ENCODE results near the gene PNKP. TPM values are rescaled to one million over a fixed set of nuclear protein-coding genes. Genes with fewer than 3 reads are reported as not detected.

Gene PNKP
- total and polyA plus RNA-seq, 4 donors, result 23.7 to 93.0 (median 70.8) TPM

- DNase-seq, result peak in 1 of 2 donors; percentile 82
- H3K27ac ChIP-seq (ENCODE audit: low read depth in 1 of 2, low read length in 2 of 2), result peak overlapping the region in 1 of 2 donors; percentile 84
- 0 to 1% methylated on average over 74 to 78 of the region's 78 CpGs for WGBS, 2 donors
- H3K4me1 ChIP-seq (ENCODE audit: control insufficient read depth in 1 of 2, insufficient read depth in 2 of 2, low read length in 2 of 2), result no peaks in the 10 kb centered on the region
- H3K4me3 ChIP-seq (ENCODE audit: low read length in 2 of 2), result peak overlapping the region; percentile 93 to 97
- peak; percentile 5 for ATAC-seq (ENCODE audit: low FRiP score)
- no peaks in the 10 kb centered on the region for H3K36me3 ChIP-seq (ENCODE audit: control insufficient read depth in 1 of 2, insufficient read depth in 2 of 2, low read length in 1 of 2)
- no peaks in the 10 kb centered on the region for H3K27me3 ChIP-seq (ENCODE audit: control insufficient read depth in 1 of 2, insufficient read depth in 2 of 2, low read length in 1 of 2)
- no peaks in the 10 kb centered on the region for H3K9me3 ChIP-seq (ENCODE audit: control insufficient read depth, low read length)
- intact Hi-C loops (cut with DNase I), result loop anchor here (2.0 to 5.0 kb wide), 3 partner anchors 15 to 34 kb away; partner anchors contain the start of genes MED25 (in 2 of the 2) and PNKP (in 1 of the 2)
These were observed 15.7 kb downstream of the PNKP start for GRCh38 chr19:49851456-49852259.

- peak; percentile 96 for ATAC-seq (ENCODE audit: low FRiP score)
- 1% methylated on average over 77 to 98 of the region's 98 CpGs for WGBS, 2 donors
- H3K27me3 ChIP-seq (ENCODE audit: control insufficient read depth in 1 of 2, insufficient read depth in 2 of 2, low read length in 1 of 2), result no peaks in the 10 kb centered on the region
- DNase-seq, result peak; percentile 94 to 97
- H3K27ac ChIP-seq (ENCODE audit: low read depth in 1 of 2, low read length in 2 of 2), result peak within 1 kb of the TSS; percentile 84 to 99
- intact Hi-C loops (cut with DNase I), result loop anchor here (2.0 to 5.0 kb wide), 3 partner anchors 16 to 33 kb away; partner anchors contain the start of genes MED25 (in 2 of the 2) and PNKP (in 1 of the 2)
- no peaks in the 10 kb centered on the region for H3K4me1 ChIP-seq (ENCODE audit: control insufficient read depth in 1 of 2, insufficient read depth in 2 of 2, low read length in 2 of 2)
- H3K36me3 ChIP-seq (ENCODE audit: control insufficient read depth in 1 of 2, insufficient read depth in 2 of 2, low read length in 1 of 2), result no peaks in the 10 kb centered on the region
- no peaks in the 10 kb centered on the region for H3K9me3 ChIP-seq (ENCODE audit: control insufficient read depth, low read length)
- H3K4me3 ChIP-seq (ENCODE audit: low read length in 2 of 2), result peak within 1 kb of the TSS; percentile 93 to 97
These were observed 16.7 kb downstream of the PNKP start, which contains the start of gene PTOV1 for GRCh38 chr19:49850487-49851342. PTOV1 (plus strand) TSS chr19:49851159.

- Histone ChIP-seq H3K9me3 (ENCODE audit: control insufficient read depth, low read length) (no peaks in the 10 kb centered on the region), H3K36me3 (ENCODE audit: control insufficient read depth in 1 of 2, insufficient read depth in 2 of 2, low read length in 1 of 2) (no peaks in the 10 kb centered on the region), H3K4me1 (ENCODE audit: control insufficient read depth in 1 of 2, insufficient read depth in 2 of 2, low read length in 2 of 2) (no peaks in the 10 kb centered on the region), H3K27me3 (ENCODE audit: control insufficient read depth in 1 of 2, insufficient read depth in 2 of 2, low read length in 1 of 2) (no peaks in the 10 kb centered on the region), H3K4me3 (ENCODE audit: low read length in 2 of 2) (no peak overlapping the region), H3K27ac (ENCODE audit: low read depth in 1 of 2, low read length in 2 of 2) (no peak overlapping the region)
- DNase-seq (no peak), ATAC-seq (ENCODE audit: low FRiP score) (no peak)
- intact Hi-C loops (cut with DNase I), result loop anchor here (2.0 to 5.0 kb wide), 3 partner anchors 17 to 33 kb away; partner anchors contain the start of genes MED25 (in 2 of the 2) and PNKP (in 1 of the 2)
- WGBS, 2 donors, result 62 to 67% methylated on average over 12 of the region's 12 CpGs
These were observed 17.2 kb downstream of the PNKP start for GRCh38 chr19:49850221-49850486.

- H3K36me3 ChIP-seq (ENCODE audit: control insufficient read depth in 1 of 2, insufficient read depth in 2 of 2, low read length in 1 of 2), result no peaks in the 10 kb centered on the region
- H3K27me3 ChIP-seq (ENCODE audit: control insufficient read depth in 1 of 2, insufficient read depth in 2 of 2, low read length in 1 of 2), result no peaks in the 10 kb centered on the region
- ATAC-seq (ENCODE audit: low FRiP score), result no peak
- DNase-seq, result no peak
- H3K4me3 ChIP-seq (ENCODE audit: low read length in 2 of 2), result no peak overlapping the region
- H3K9me3 ChIP-seq (ENCODE audit: control insufficient read depth, low read length), result no peaks in the 10 kb centered on the region
- WGBS, 2 donors, result 92 to 93% methylated on average over 15 of the region's 15 CpGs
- no peaks in the 10 kb centered on the region for H3K4me1 ChIP-seq (ENCODE audit: control insufficient read depth in 1 of 2, insufficient read depth in 2 of 2, low read length in 2 of 2)
- H3K27ac ChIP-seq (ENCODE audit: low read depth in 1 of 2, low read length in 2 of 2), result no peak overlapping the region
- intact Hi-C loops (cut with DNase I), result loop anchor here (2.0 to 5.0 kb wide), 3 partner anchors 17 to 32 kb away; partner anchors contain the start of genes MED25 (in 2 of the 2) and PNKP (in 1 of the 2)
These were observed 17.7 kb downstream of the PNKP start for GRCh38 chr19:49849433-49850220.

- 93% methylated on average over 3 of the region's 3 CpGs for WGBS, 2 donors
- no peak for DNase-seq
- H3K4me1 ChIP-seq (ENCODE audit: control insufficient read depth in 1 of 2, insufficient read depth in 2 of 2, low read length in 2 of 2), result no peaks in the 10 kb centered on the region
- H3K9me3 ChIP-seq (ENCODE audit: control insufficient read depth, low read length), result no peaks in the 10 kb centered on the region
- no peak overlapping the region for H3K27ac ChIP-seq (ENCODE audit: low read depth in 1 of 2, low read length in 2 of 2)
- intact Hi-C loops (cut with DNase I), result no loop called here
- ATAC-seq (ENCODE audit: low FRiP score), result no peak
- H3K27me3 ChIP-seq (ENCODE audit: control insufficient read depth in 1 of 2, insufficient read depth in 2 of 2, low read length in 1 of 2), result no peaks in the 10 kb centered on the region
- H3K4me3 ChIP-seq (ENCODE audit: low read length in 2 of 2), result no peak overlapping the region
- no peaks in the 10 kb centered on the region for H3K36me3 ChIP-seq (ENCODE audit: control insufficient read depth in 1 of 2, insufficient read depth in 2 of 2, low read length in 1 of 2)
These were observed 18.4 kb downstream of the PNKP start for GRCh38 chr19:49848938-49849337.

GRCh38 chr19:49847731-49848696 is 19.4 kb downstream of the PNKP start:
- Histone ChIP-seq H3K9me3 (ENCODE audit: control insufficient read depth, low read length) (no peaks in the 10 kb centered on the region), H3K27me3 (ENCODE audit: control insufficient read depth in 1 of 2, insufficient read depth in 2 of 2, low read length in 1 of 2) (no peaks in the 10 kb centered on the region), H3K27ac (ENCODE audit: low read depth in 1 of 2, low read length in 2 of 2) (no peak overlapping the region), H3K4me1 (ENCODE audit: control insufficient read depth in 1 of 2, insufficient read depth in 2 of 2, low read length in 2 of 2) (no peaks in the 10 kb centered on the region), H3K4me3 (ENCODE audit: low read length in 2 of 2) (no peak overlapping the region), H3K36me3 (ENCODE audit: control insufficient read depth in 1 of 2, insufficient read depth in 2 of 2, low read length in 1 of 2) (no peaks in the 10 kb centered on the region)
- intact Hi-C loops (cut with DNase I), result no loop called here
- no peak for DNase-seq
- 90 to 92% methylated on average over 10 of the region's 10 CpGs for WGBS, 2 donors
- ATAC-seq (ENCODE audit: low FRiP score), result no peak

- no peaks in the 10 kb centered on the region for H3K27me3 ChIP-seq (ENCODE audit: control insufficient read depth in 1 of 2, insufficient read depth in 2 of 2, low read length in 1 of 2)
- no peaks in the 10 kb centered on the region for H3K4me1 ChIP-seq (ENCODE audit: control insufficient read depth in 1 of 2, insufficient read depth in 2 of 2, low read length in 2 of 2)
- WGBS, 2 donors, result 70 to 78% methylated on average over 5 of the region's 5 CpGs
- H3K36me3 ChIP-seq (ENCODE audit: control insufficient read depth in 1 of 2, insufficient read depth in 2 of 2, low read length in 1 of 2), result no peaks in the 10 kb centered on the region
- H3K9me3 ChIP-seq (ENCODE audit: control insufficient read depth, low read length), result no peaks in the 10 kb centered on the region
- ATAC-seq (ENCODE audit: low FRiP score) (no peak), DNase-seq (no peak)
- H3K27ac ChIP-seq (ENCODE audit: low read depth in 1 of 2, low read length in 2 of 2), result no peak overlapping the region
- intact Hi-C loops (cut with DNase I), result no loop called here
- no peak overlapping the region for H3K4me3 ChIP-seq (ENCODE audit: low read length in 2 of 2)
These were observed 21.0 kb downstream of the PNKP start for GRCh38 chr19:49846408-49846807.

Measured in aorta (tissue), 5 donors.